Measurements from ENCODE around the gene MCTP1.

DNA sequence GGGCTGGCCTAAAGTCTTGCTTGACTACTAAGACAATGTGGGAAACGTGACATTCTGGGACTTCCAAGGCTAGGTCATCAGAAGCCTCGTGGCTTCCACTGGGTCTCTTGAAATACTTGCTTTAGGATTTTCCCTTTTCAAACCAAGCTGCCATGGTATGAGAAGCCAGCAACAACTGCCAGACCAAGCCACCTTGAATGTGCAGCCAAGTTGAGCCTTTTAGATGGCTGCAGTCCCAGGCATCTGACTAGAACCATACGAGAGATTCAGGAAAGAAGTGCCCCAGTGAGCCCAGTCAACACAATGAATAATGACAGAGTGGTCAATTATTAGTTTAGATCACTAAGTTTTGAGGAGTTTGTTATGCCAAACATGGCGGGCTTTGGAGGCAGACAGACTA lies 523.1 kb downstream of the MCTP1 start:
- TF ChIP-seq, protein P1, sequence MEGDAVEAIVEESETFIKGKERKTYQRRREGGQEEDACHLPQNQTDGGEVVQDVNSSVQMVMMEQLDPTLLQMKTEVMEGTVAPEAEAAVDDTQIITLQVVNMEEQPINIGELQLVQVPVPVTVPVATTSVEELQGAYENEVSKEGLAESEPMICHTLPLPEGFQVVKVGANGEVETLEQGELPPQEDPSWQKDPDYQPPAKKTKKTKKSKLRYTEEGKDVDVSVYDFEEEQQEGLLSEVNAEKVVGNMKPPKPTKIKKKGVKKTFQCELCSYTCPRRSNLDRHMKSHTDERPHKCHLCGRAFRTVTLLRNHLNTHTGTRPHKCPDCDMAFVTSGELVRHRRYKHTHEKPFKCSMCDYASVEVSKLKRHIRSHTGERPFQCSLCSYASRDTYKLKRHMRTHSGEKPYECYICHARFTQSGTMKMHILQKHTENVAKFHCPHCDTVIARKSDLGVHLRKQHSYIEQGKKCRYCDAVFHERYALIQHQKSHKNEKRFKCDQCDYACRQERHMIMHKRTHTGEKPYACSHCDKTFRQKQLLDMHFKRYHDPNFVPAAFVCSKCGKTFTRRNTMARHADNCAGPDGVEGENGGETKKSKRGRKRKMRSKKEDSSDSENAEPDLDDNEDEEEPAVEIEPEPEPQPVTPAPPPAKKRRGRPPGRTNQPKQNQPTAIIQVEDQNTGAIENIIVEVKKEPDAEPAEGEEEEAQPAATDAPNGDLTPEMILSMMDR (IDR thresholded peaks at IDR 0.05 in 2 of 3, conservative IDR thresholded peaks at IDR 0.05 in 1 of 3; ENCODE audit: borderline replicate concordance in 1 of 3, insufficient read depth in 1 of 3, low read depth in 2 of 3, low read length in 2 of 3) = no peak
- TF ChIP-seq RAD21 (IDR thresholded peaks at IDR 0.05; ENCODE audit: low read depth) (no peak), EZH2 (IDR thresholded peaks at IDR 0.05) (no peak), POLR2AphosphoS5 (IDR thresholded peaks at IDR 0.05; ENCODE audit: low read depth, low read length) (no peak)
- TF ChIP-seq, protein P2, sequence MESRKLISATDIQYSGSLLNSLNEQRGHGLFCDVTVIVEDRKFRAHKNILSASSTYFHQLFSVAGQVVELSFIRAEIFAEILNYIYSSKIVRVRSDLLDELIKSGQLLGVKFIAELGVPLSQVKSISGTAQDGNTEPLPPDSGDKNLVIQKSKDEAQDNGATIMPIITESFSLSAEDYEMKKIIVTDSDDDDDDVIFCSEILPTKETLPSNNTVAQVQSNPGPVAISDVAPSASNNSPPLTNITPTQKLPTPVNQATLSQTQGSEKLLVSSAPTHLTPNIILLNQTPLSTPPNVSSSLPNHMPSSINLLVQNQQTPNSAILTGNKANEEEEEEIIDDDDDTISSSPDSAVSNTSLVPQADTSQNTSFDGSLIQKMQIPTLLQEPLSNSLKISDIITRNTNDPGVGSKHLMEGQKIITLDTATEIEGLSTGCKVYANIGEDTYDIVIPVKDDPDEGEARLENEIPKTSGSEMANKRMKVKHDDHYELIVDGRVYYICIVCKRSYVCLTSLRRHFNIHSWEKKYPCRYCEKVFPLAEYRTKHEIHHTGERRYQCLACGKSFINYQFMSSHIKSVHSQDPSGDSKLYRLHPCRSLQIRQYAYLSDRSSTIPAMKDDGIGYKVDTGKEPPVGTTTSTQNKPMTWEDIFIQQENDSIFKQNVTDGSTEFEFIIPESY (IDR thresholded peaks at IDR 0.05; ENCODE audit: extremely low read depth, insufficient replicate concordance, low read length) = no peak

Data from HCT116 (cell line).